Ecto neural progenitor cell (in vitro differentiated cells): ENCODE data around the gene CCDC92B.
"Not testable (repeated sequence)": the region's sequence is repeated elsewhere in the genome, so short reads cannot be mapped to it uniquely, and the experiment has no call there.

Experiments used
- DNase-seq: peaks from one replicate; pipeline ENCODE4 v3.0.0-alpha.2; 2018; ENCODE audit warnings: low spot score

Gene CCDC92B

GRCh38 chr17:2749058-2749783, at the start of gene CCDC92B:
CCDC92B (minus strand) TSS chr17:2749652; CDS start chr17:2735145, 14,507 bp downstream.
- no peak for DNase-seq

GRCh38 chr17:2798678-2799077, 49.2 kb upstream of the CCDC92B start:
- DNase-seq: no peak

GRCh38 chr17:2798188-2798587, 48.7 kb upstream of the CCDC92B start:
- no peak for DNase-seq

GRCh38 chr17:2797637-2798036, 48.2 kb upstream of the CCDC92B start:
- no peak for DNase-seq

GRCh38 chr17:2797226-2797625, 47.8 kb upstream of the CCDC92B start:
- DNase-seq: no peak

GRCh38 chr17:2796164-2797125, 47.0 kb upstream of the CCDC92B start, which contains the start of gene RAP1GAP2:
RAP1GAP2 (plus strand) TSS chr17:2796438; CDS start chr17:2796528, 90 bp downstream.
- no peak for DNase-seq

- DNase-seq: no peak
Measured at GRCh38 chr17:2795441-2796163, 46.1 kb upstream of the CCDC92B start.

GRCh38 chr17:2794111-2794803, 44.8 kb upstream of the CCDC92B start:
- no peak for DNase-seq

- no peak for DNase-seq
Measured at GRCh38 chr17:2792366-2793169, 43.1 kb upstream of the CCDC92B start.

GRCh38 chr17:2789700-2790099, 40.2 kb upstream of the CCDC92B start:
- no peak for DNase-seq

GRCh38 chr17:2786176-2786881, 36.9 kb upstream of the CCDC92B start:
- peak; percentile 99 for DNase-seq

GRCh38 chr17:2785376-2785775, 35.9 kb upstream of the CCDC92B start:
- not testable (repeated sequence) for DNase-seq

GRCh38 chr17:2784864-2785263, 35.4 kb upstream of the CCDC92B start:
- no peak for DNase-seq

- no peak for DNase-seq
Measured at GRCh38 chr17:2783310-2784030, 34.0 kb upstream of the CCDC92B start.

- no peak for DNase-seq
Measured at GRCh38 chr17:2782055-2782454, 32.6 kb upstream of the CCDC92B start.

- DNase-seq: not testable (repeated sequence)
Measured at GRCh38 chr17:2781598-2781997, 32.1 kb upstream of the CCDC92B start.

- DNase-seq: no peak
Measured at GRCh38 chr17:2780931-2781454, 31.5 kb upstream of the CCDC92B start.

- no peak for DNase-seq
Measured at GRCh38 chr17:2780256-2780655, 30.8 kb upstream of the CCDC92B start.

- DNase-seq: no peak
Measured at GRCh38 chr17:2779545-2779944, 30.1 kb upstream of the CCDC92B start.
